ENCODE data around the gene CYP4F12.

DNA sequence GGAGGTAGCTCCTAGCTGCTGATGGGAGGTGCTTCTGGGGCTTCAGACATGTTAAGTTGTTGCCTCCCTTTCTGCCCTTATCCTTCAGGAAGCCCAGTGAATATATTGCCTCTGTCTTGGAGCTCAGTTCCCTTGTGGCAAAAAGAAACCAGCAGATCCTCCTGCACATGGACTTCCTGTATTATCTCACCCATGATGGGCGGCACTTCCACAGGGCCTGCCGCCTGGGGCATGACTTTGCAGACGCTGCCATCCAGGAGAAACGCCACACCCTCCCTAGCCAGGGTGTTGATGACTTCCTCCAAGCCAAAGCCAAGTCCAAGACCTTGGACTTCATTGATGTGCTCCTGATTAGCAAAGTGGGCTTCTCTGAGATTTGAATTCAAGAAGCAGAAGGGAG, 6.0 kb upstream of the CYP4F12 start:
- TF ChIP-seq, protein P1, sequence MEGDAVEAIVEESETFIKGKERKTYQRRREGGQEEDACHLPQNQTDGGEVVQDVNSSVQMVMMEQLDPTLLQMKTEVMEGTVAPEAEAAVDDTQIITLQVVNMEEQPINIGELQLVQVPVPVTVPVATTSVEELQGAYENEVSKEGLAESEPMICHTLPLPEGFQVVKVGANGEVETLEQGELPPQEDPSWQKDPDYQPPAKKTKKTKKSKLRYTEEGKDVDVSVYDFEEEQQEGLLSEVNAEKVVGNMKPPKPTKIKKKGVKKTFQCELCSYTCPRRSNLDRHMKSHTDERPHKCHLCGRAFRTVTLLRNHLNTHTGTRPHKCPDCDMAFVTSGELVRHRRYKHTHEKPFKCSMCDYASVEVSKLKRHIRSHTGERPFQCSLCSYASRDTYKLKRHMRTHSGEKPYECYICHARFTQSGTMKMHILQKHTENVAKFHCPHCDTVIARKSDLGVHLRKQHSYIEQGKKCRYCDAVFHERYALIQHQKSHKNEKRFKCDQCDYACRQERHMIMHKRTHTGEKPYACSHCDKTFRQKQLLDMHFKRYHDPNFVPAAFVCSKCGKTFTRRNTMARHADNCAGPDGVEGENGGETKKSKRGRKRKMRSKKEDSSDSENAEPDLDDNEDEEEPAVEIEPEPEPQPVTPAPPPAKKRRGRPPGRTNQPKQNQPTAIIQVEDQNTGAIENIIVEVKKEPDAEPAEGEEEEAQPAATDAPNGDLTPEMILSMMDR (IDR thresholded peaks at IDR 0.05; ENCODE audit: extremely low read depth in 1 of 2, insufficient read depth in 1 of 2, low read depth in 1 of 2, low read length in 2 of 2) = no peak
- TF ChIP-seq POLR2AphosphoS5 (IDR thresholded peaks at IDR 0.05; ENCODE audit: insufficient read depth, low read depth, low read length) = no peak
- TF ChIP-seq EZH2 (IDR thresholded peaks at IDR 0.05; ENCODE audit: borderline replicate concordance, low read depth, low read length, severe bottlenecking) = no peak
- no peak for TF ChIP-seq POLR2A (IDR thresholded peaks at IDR 0.05; ENCODE audit: low read depth, low read length)
